Measurements from ENCODE around the gene UBA7. TPM values are rescaled to one million over a fixed set of nuclear protein-coding genes. Genes with fewer than 3 reads are reported as not detected.
A peak's percentile ranks its signal among the peaks of the same experiment; 100 is the strongest.

UBA7 gene
- total and polyA plus RNA-seq, 2 experiments from 2014 or later = 0.14 to 0.50 TPM

- no peak for TF ChIP-seq ZNF462 (CRISPR knock-in tag; IDR thresholded peaks at IDR 0.05)
- TF ChIP-seq JUNB (IDR thresholded peaks at IDR 0.05; ENCODE audit: unreplicated experiment) = no peak
- no peak for TF ChIP-seq ZNF114 (CRISPR knock-in tag; IDR thresholded peaks at IDR 0.05)
- no peak for TF ChIP-seq EZH2phosphoT487 (IDR thresholded peaks at IDR 0.05; ENCODE audit: unreplicated experiment)
- no peak for TF ChIP-seq ETS1 (IDR thresholded peaks at IDR 0.05)
- TF ChIP-seq POLR2AphosphoS5 (IDR thresholded peaks at IDR 0.05; ENCODE audit: low read depth) = no peak
Observed at GRCh38 chr3:49840388-49840787, 26.6 kb upstream of the UBA7 start (continued).

GRCh38 chr3:49839193-49839809 lies 25.5 kb upstream of the UBA7 start:
- Mint-ChIP-seq H3K36me3 (ENCODE audit: low read depth) (peaks cover 66% of the 10 kb centered on the region), H3K4me1 (peaks cover 18% of the 10 kb centered on the region), H3K9me3 (no peaks in the 10 kb centered on the region; the same call in 2 of the 3 replicates), H3K27me3 (ENCODE audit: insufficient read depth, low read depth, poor library complexity) (peaks cover 7% of the 10 kb centered on the region), H3K4me3 (no peak overlapping the region; the same call in 2 of the 3 replicates), H3K27ac (no peak overlapping the region)
- Histone ChIP-seq H3K27ac (ENCODE audit: low read depth) (no peak overlapping the region), H3K9me2 (ENCODE audit: insufficient read depth) (no peaks in the 10 kb centered on the region), H3K4me3 (no peak overlapping the region), H3K4me2 (no peak overlapping the region), H3F3A (replicated peaks; ENCODE audit: low read depth) (no peaks in the 10 kb centered on the region), H3K4me1 (ENCODE audit: insufficient read depth) (no peaks in the 10 kb centered on the region), H4K20me1 (replicated peaks; ENCODE audit: insufficient read depth) (no peaks in the 10 kb centered on the region; the same call in 1 of the 2 replicates), H3K27me3 (ENCODE audit: insufficient read depth) (no peaks in the 10 kb centered on the region), H3K79me2 (replicated peaks; ENCODE audit: insufficient read depth) (no peaks in the 10 kb centered on the region), H2AFZ (no peak overlapping the region), H3K36me3 (ENCODE audit: insufficient read depth) (0 out of 2 replicates have a peak, but pooled peaks cover 8% of the 10 kb centered on the region)
- peak; percentile 89 for DNase-seq (ENCODE audit: low spot score)
- ATAC-seq = peak; percentile 83
- TF ChIP-seq REST (IDR thresholded peaks at IDR 0.05; ENCODE audit: unreplicated experiment) = no peak

Measured in GM23338 (cell line).